Calu3 (cell line): Measurements from ENCODE around the gene ILK. TPM values are rescaled to one million over a fixed set of nuclear protein-coding genes. Genes with fewer than 3 reads are reported as not detected.

Source experiments
- BruUV-seq: library from RNA; stranded (reverse); fragments of 400-500 nt; replicated peaks from 2 replicates; lab custom pipeline; 2021; lab: Mats Ljungman, UMichigan
- CTCF ChIA-PET: fragments of 300-600 bp; sonication (Branson Sonifier 250); formaldehyde crosslinking; loops from one replicate; lab custom pipeline; 2022; ENCODE audit warnings: antibody characterized with exemption; lab: Charles Lee
- DNase-seq: peaks from one replicate; pipeline ENCODE4 v3.0.0; 2022
- H3K27ac Mint-ChIP-seq: one replicate; pipeline ENCODE4 v1.8.0; 2022; ENCODE audit warnings: mixed read lengths; ENCODE audit not compliant: unreplicated experiment
- H3K27me3 Mint-ChIP-seq: one replicate; pipeline ENCODE4 v1.8.0; 2022; ENCODE audit warnings: mixed read lengths; ENCODE audit not compliant: unreplicated experiment
- H3K36me3 Mint-ChIP-seq: one replicate; pipeline ENCODE4 v1.8.0; 2022; ENCODE audit warnings: mild to moderate bottlenecking, moderate library complexity, mixed read lengths; ENCODE audit not compliant: insufficient read depth, unreplicated experiment
- H3K4me1 Mint-ChIP-seq: one replicate; pipeline ENCODE4 v1.8.0; 2022; ENCODE audit warnings: mild to moderate bottlenecking, low read depth, mixed read lengths; ENCODE audit not compliant: unreplicated experiment
- H3K4me3 Mint-ChIP-seq: one replicate; pipeline ENCODE4 v1.8.0; 2022; ENCODE audit warnings: mild to moderate bottlenecking, low read depth, moderate library complexity, mixed read lengths; ENCODE audit not compliant: unreplicated experiment
- H3K9me3 Mint-ChIP-seq: one replicate; pipeline ENCODE4 v1.8.0; 2022; ENCODE audit warnings: low read depth, mixed read lengths; ENCODE audit not compliant: unreplicated experiment
- intact Hi-C: fragments of 100-400 bp; cut with micrococcal nuclease; formaldehyde crosslinking; loops from one replicate; pipeline ENCODE4 v1.10.0; 2022; ENCODE audit not compliant: unreplicated experiment
- total RNA-seq: library from RNA; stranded (reverse); gene quantifications from 2 replicates; pipeline ENCODE4 v1.2.3, GENCODE V29; 2022
- TF ChIP-seq, protein P1 (sequence below): fragments of 200-600 bp; IDR thresholded peaks from one replicate; pipeline ENCODE4 v1.8.0; 2022; ENCODE audit warnings: antibody characterized with exemption; ENCODE audit not compliant: unreplicated experiment

ILK gene
- total RNA-seq, 1 experiment from 2014 or later, result 85.7 TPM

DNA sequence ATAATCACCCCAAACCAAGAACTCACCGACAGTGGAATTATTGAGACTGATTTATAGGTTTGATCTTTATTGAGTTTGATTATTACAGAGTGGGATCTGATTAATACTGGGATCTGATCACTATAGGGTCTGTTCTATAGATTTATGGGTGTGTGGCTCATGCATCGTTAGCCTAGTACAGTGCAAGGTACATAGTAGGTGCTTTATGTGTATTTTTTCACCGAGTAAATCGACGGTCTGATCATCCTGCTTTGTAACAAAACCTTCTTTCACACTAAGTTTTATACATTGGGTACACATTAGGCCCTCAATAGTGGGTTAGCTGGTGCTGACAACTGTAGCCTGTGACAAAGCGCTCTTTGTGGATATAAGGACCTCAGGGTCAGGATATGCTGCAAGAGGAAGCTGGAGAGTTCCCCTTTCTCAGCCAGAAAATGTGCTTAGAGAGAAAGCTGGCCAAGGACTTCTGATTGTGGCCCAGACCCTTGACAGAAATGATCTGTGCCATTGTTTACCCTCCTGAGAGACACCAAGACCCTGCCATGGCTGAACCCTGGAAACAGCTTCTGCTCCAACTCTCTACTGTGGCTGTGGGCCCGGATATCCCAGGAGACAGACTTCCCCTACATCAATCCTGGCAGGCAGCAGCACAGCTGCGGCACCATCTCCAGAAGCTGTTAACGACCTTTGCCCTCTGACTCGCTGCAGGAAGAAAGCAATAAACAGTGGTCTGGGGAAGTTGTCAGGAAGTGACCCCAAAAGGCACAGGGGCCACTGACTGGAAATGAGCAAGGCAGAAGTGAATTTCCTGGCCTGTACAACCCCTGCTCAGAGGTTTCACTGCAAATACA lies 31.7 kb downstream of the ILK start:
- CTCF ChIA-PET, result interaction anchor here (1.7 kb wide), 1 partner anchor 16 kb away, joined by 4 read pairs; the partner anchor contains the start of gene TPP1
- Mint-ChIP-seq H3K36me3 (peaks cover 5% of the 10 kb centered on the region), H3K4me3 (no peak overlapping the region), H3K9me3 (no peaks in the 10 kb centered on the region), H3K4me1 (no peaks in the 10 kb centered on the region), H3K27ac (no peak overlapping the region), H3K27me3 (peaks cover 12% of the 10 kb centered on the region)
- TF ChIP-seq, protein P1, sequence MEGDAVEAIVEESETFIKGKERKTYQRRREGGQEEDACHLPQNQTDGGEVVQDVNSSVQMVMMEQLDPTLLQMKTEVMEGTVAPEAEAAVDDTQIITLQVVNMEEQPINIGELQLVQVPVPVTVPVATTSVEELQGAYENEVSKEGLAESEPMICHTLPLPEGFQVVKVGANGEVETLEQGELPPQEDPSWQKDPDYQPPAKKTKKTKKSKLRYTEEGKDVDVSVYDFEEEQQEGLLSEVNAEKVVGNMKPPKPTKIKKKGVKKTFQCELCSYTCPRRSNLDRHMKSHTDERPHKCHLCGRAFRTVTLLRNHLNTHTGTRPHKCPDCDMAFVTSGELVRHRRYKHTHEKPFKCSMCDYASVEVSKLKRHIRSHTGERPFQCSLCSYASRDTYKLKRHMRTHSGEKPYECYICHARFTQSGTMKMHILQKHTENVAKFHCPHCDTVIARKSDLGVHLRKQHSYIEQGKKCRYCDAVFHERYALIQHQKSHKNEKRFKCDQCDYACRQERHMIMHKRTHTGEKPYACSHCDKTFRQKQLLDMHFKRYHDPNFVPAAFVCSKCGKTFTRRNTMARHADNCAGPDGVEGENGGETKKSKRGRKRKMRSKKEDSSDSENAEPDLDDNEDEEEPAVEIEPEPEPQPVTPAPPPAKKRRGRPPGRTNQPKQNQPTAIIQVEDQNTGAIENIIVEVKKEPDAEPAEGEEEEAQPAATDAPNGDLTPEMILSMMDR, result no peak
- no peak for DNase-seq
- intact Hi-C loops, result no loop called here
- BruUV-seq, result no TSS peak

DNA sequence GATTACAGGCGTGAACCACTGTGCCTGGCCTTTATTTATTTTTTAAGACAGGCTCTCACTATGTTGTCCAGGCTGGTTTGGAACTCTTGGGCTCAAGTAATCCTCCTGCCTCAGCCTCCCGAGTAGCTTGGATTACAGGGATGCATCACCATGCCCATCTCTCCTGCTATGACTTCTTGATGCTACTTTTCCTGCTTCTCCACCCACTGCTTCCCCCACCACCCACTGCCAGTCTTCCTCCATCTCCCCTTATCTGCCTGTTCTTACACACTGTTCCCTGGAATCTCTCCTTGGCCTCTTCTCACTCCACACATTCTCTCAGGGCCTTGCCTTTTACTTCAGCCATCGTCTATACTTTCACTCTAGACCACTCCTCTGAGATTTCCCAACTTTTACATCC lies 32.9 kb downstream of the ILK start:
- H3K4me3 Mint-ChIP-seq, result no peak overlapping the region
- no peaks in the 10 kb centered on the region for H3K9me3 Mint-ChIP-seq
- intact Hi-C loops, result no loop called here
- peaks cover 12% of the 10 kb centered on the region for H3K27me3 Mint-ChIP-seq
- CTCF ChIA-PET, result no interaction called here
- H3K36me3 Mint-ChIP-seq, result no peaks in the 10 kb centered on the region
- TF ChIP-seq, protein P1, result no peak
- H3K27ac Mint-ChIP-seq, result no peak overlapping the region
- H3K4me1 Mint-ChIP-seq, result no peaks in the 10 kb centered on the region
- no TSS peak for BruUV-seq
- DNase-seq, result no peak

DNA sequence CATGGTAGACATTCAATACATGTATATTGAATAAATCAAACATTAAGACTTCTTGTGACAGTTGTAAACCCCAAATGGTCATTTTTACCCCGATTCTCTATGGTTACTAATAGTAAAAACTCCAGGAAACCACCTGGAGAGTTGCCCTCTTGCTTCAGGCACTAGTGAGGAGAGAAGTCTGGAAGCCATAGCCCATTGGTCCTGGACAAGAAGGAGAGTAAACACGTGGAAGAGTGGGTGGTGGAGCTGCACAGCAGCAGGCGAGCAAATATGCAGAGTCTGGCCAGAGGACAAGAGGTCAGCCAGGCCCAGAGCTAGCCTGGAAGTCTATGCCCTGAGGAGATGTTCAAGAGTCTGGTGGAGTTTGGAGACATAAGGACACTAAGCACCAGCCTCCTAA lies 34.3 kb downstream of the ILK start:
- H3K36me3 Mint-ChIP-seq, result no peaks in the 10 kb centered on the region
- TF ChIP-seq, protein P1, result no peak
- H3K4me1 Mint-ChIP-seq, result no peaks in the 10 kb centered on the region
- no peaks in the 10 kb centered on the region for H3K9me3 Mint-ChIP-seq
- no peak for DNase-seq
- intact Hi-C loops, result no loop called here
- no peak overlapping the region for H3K27ac Mint-ChIP-seq
- H3K4me3 Mint-ChIP-seq, result no peak overlapping the region
- CTCF ChIA-PET, result no interaction called here
- peaks cover 12% of the 10 kb centered on the region for H3K27me3 Mint-ChIP-seq
- no TSS peak for BruUV-seq

DNA sequence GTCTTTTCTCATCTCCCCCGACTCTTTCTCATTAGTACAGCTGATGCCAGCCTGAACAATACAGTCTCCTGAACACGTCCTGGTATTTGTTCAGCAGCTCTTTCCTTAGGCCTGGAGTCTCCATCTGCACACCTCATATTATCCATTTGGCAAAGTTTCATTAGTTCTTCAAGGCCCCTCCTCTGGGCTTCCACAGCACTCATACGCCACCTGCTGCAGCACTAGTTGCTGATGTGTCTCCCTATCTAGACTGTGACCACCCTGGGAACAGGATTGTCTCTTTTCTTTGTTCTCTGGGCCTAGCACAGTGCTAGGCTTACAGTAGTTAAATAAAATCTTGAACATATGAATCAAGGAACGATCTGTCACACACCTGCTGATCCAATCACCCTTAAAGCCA lies 34.9 kb downstream of the ILK start:
- CTCF ChIA-PET, result interaction anchor here (0.9 kb wide), 1 partner anchor 33 kb away, joined by 3 read pairs; no protein-coding TSS in a partner anchor
- Mint-ChIP-seq H3K9me3 (no peaks in the 10 kb centered on the region), H3K4me3 (no peak overlapping the region), H3K36me3 (no peaks in the 10 kb centered on the region), H3K27me3 (peaks cover 12% of the 10 kb centered on the region), H3K27ac (no peak overlapping the region), H3K4me1 (no peaks in the 10 kb centered on the region)
- BruUV-seq, result no TSS peak
- TF ChIP-seq, protein P1, result no peak
- DNase-seq, result no peak
- intact Hi-C loops, result no loop called here
